Glomerular visceral epithelial cell (primary cell): ENCODE data around the gene MPRIP.
"Not testable (repeated sequence)": the region's sequence is repeated elsewhere in the genome, so short reads cannot be mapped to it uniquely, and the experiment has no call there.

Source experiments
- DNase-seq: peaks from one replicate; pipeline ENCODE4 v3.0.0-alpha.2; 2016; ENCODE audit errors: extremely low spot score

MPRIP gene

DNA sequence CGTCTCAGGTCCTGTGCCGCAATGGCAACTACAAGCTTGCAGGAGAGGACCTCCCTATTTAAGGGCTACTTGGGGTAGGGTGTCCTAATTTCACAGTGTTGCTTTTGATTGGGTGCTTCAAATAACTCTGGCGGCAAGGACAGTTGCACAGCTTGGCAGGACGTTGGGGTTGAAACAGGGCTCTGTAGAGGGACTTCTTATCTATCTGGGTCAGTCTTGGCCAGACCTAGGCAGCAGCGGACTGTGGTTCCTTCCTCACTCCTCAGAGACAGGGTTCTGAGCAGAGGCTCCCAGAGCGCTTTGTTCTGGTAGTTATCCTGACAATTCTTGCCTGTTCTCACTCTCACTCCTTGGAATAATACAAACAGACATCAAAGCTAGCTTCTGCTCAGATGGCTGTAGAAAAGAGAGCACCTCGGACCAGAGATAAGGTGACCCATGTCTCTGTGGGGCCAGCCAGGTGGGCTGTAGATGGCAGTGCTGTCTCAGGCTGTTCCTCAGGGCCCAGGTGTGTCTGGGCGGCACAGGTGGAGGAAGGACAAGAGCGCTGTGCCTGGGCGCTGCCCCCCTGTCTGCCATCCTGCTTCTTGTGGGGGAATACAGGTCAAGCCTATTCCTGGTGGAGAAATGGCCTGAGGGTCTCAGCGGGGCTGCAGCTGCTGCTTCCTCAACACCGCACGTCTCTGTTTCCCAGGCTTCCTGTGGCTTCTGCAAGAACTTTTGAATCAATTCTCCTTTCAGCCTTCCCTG lies 102.8 kb downstream of the MPRIP start:
- DNase-seq, result no peak

DNA sequence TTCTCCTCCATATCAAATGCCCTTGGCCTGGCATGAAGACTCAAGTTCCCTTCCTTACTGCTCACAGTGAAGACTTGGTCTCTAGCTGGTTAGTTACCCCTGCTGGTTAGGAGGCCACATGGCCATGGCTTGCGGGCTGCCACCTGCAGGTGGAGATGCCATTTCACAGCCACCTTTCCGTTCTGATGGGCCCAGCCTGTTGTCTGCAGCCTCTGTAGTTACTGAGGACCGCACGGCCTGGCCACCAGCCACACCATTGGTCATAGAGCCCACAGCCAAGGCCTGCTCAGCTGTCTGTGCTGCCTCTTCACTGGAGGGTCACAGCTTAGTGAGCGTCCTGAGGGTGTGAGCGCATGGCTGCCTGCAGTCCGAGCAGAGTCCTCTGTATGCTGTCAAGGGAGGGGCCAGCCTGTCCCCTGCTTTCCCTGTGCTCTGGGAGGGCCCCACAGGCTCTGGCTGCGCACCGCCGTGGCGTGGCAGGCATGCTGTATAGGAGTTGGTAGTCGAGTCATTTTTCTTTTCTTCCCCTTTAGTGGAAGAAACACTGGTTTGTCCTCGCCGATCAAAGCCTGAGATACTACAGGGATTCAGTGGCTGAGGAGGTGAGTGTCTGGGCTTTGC lies 104.6 kb downstream of the MPRIP start:
- DNase-seq, result peak; percentile 11

DNA sequence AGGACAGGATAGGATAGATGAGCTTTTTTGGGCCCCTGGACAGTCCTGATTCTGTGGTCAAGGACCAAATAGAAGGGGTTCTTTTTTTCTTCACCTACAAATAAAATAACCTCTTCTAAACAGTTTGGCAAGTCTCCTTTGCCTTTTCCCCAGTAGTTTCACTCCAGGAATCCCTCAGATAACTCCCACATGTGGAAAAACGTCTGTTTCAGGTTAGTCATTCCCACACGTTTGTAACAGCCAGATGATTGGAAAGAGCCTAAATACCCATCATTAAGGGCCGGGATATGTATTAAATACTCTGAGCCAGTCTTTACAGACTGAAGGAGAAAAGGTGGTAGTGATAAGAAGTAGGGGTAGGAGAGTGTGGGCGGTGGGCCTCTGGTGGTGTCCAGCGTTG lies 105.6 kb downstream of the MPRIP start:
- no peak for DNase-seq

DNA sequence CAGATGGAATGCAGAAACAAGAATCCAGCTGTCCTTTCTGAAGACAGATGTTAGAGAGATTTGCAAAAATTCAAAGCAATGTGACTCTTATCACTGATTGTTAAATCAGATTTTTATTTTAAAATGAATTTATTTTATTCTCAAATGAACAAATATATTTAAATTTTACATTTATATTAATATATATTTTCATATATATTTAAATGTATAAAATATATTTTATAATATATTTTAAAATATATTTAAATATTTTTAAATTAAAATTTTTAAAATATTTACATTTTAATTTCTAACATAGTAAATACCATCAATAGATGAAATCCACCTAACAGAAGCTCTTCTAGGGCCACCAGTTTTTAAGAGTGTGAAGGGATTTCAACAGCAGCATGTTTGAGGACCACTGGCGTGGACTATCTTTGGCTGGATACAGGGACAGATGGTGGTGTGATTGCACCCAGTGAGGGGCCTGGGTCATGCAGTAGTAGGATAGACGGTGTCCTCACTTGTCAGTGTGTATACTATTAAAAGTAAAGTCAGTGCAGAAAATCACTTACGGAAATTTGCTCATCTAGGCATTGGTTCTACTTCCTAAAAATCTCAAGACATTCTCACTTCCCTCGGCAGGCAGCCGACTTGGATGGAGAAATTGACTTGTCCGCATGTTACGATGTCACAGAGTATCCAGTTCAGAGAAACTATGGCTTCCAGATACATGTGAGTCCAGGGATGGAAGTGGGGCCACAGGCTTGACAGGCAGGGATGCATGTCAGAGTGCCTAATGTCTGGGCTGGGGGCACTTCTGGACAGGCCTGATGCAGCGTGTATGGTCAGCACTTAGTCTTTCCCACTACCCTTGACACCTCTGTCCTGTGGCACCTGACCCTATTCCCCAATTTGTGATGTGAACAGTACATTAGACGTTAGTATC lies 107.5 kb downstream of the MPRIP start:
- DNase-seq, result no peak

DNA sequence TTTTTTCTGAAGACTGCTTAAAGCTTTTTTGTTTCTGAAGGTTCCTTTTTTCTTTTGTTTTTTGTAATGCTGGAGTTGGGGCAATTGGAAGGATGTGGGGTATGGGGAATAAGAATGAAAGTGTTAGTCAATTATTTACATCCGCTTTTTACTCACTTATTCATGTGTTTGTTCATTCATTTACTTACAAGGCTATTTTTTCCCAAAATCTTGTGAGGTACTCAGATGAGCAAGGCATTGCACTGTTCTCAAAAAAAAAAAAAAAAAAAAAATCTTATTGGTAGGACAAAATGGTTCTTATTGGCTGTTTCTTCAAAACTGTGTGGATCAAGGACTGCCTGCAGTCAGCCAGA lies 108.2 kb downstream of the MPRIP start:
- no peak for DNase-seq

DNA sequence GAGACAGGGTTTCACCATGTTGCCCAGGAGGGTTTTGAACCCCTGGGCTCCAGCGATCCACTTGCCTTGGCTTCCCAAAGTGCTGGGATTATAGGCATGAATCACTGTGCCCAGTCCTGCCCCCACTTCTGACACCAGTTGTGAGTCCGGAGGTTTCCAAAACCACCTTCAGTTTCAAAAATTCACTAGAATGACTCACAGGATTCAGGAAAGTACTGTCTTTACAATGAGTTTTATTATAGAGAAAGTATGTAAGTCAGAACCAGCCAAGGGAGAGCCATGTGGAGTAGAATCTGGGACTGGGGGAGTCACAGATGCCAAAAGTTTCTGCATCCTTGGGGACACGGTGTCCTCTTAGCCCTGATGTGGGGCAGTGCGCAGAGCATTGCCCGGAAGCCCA lies 108.8 kb downstream of the MPRIP start:
- peak; percentile 84 for DNase-seq

DNA sequence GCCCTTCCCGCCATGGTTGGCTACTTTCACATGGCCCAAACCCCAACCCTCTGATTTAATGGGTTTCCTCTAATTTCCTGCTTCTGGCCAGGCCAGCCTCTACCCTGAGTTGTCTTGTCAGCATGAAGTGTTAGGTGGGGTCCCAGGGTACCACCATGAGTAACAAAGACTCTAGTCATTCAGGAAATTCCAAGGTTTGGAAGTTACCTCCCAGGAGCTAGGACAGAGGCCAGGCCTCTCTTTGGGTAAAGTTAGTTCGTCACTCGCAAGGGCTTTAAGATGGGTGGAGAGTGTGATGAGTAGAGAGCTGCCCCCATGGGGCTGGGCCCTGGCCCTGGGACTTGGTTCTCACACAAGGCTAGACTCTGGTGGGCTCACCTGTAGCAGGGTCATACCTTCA lies 109.3 kb downstream of the MPRIP start:
- DNase-seq, result peak; percentile 84

DNA sequence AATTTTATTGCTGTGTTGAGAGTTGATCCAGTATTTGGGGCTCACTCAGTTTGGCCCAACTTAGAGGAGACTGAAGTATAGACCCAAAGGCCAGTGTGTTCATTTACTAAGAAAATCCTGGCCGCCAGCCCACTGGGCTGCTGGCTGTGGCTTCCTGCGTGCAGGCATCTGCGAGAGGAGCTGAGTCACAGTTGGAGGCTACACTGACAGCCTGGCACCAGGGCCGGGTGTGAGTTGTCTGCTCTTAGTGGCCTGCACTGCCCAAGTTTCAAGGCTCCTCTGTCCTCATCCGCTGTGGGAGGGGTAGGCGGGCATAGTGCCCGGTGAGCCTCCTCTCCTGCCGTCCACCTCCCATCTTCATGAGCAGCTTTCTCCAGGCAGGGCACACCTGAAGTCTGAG lies 109.7 kb downstream of the MPRIP start:
- peak; percentile 96 for DNase-seq

DNA sequence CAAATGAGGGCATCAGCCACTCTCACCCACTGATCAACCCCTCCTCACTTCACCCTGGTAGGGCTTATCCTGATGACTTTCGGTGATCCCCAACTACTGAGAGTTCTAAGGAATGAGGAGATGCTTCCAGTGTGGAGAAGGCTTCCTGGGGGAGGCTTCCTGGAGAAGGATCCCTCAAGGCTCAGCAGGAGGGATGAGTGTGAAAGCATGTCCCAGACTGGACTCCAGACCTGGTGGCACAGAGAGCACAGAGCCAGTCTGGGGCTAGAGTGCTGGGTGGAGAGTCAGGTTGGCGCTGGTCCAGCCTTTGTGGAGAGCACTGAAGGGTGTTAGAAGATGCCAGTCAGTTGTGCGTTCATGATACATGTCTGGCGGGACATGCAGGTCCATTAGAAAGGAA lies 110.1 kb downstream of the MPRIP start:
- DNase-seq, result peak; percentile 86

DNA sequence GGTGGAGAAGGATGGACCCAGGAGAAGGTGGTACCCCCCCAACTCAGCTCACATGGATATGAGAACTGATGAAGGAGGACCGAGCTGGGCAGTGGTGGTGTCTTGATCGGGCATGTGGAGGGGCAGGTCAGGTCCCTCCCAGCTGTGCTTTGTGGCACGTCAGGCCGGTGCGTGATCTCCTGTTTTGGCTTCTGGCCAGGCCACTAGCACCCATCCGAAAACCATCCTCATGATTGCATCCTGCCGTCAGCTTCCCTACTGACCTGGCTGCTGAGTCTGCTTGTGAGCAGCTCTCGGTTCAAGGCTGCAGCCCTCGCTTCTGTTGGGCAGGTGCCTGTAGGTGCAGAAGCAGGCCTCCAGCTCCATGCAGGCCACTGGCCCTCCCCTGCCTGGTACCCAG lies 110.8 kb downstream of the MPRIP start:
- DNase-seq, result peak; percentile 73

DNA sequence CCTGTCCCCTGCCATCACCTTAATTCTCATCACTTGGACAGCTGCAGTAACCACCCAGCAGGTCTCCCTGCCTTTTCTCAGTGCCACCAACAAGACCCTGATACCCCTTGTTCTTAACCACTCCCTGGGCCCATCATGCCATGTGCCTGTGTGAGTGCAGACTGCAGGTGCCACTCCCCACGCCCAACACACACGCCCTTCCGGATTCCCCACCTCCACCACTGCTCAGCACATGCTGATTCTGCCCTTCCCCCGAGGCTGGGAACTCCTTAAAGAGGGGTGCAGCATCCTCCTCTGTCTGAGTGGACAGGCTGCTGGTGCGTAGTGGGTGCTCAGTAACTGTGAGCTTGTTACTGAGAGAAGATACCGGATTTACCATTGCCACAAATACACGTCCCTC lies 111.5 kb downstream of the MPRIP start:
- no peak for DNase-seq

DNA sequence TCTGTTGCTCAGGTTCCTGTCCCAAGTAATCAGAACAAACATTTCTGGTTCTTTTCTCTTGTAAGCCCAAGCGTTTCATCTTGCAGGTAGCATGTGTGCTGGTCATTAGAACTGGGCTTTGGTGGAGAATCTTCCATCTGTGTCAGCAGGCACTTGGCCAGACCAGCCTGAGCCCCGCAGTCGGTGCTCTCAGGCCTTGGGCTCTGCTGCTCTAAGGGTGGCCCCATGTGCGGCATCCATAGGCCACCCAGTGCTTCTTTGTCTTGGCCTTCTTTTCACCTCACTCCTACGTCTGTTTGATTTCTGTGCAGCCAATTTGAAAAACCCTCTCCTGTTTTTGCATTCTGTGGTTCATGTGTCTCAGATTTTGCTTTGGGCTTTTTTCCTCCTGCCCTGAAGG lies 112.3 kb downstream of the MPRIP start:
- DNase-seq, result no peak

DNA sequence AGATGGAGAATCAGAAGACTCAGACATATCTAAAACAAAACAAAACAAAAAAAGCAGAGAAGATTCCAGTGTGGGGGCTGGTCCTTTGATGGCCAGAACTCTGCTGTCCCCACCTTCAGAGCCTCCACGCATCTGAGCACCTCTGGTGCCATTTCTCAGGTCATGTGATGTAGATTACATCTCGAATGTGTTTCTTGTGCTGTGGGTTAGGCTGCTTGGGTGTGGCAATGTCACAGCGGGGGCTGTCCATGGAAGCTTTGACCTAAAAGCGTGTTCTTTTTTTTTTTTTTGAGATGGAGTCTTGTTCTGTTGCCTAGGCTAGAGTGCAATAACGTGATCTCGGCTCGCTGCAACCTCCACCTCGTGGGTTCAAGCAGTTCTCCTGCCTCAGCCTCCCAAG lies 112.7 kb downstream of the MPRIP start:
- no peak for DNase-seq

DNA sequence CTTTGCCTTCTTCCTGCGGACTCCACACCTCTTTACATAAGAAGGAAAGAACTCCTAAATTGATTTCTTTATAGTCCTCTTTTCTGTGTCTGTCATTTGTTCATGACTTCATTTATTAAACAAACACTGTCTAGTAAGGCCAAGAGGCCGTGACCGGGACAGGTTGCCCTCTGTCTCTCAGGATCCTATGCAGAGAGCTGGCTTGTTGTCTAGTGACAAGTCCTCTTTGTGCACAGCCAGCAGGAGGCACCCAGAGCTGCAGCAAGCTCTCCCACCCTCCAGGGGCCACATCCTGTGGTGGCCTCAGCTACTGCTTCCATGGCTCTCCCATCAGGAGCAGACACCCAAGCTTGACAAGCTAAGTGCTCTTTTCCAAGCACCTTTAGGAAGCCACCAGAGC lies 113.3 kb downstream of the MPRIP start:
- DNase-seq, result peak; percentile 18

DNA sequence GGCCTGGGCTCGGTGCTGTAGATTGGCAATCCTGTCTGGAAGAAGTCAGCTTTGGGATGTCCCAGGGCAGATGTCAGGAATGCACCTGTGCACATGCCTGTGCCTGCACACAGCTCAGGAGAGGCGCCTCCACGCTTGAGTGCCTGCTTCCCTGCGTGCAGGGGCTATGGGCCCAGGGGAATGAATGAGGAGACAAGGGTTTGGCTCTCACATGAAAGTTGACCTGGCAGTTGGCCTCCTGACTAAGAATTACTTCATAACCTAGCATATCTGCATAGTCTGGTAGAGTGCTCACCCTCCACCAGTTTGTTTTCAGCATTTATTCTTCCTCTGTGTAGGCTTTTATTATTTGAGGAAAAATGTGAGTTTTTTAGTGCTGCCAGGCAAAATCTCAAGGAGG lies 113.8 kb downstream of the MPRIP start:
- peak; percentile 87 for DNase-seq

DNA sequence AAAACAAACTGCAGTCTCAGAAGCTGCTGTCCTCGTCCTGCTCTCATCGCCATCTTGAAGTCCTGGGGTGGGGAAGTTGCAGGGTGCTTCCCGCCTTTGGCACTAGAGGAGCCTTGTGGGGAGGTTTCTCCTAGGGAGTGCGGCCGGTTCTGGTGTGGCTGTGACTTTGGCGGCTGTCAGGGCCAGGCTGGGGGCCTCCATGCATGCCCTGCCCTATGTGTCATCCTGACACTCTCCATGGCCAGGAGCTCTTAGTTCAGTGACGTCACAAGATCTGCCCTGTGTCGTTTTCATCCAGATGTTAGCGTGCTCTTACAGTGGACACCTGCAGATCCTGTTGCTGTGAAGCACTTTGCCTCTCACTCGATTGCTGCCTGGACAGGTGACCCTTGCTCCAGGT lies 114.3 kb downstream of the MPRIP start:
- peak; percentile 64 for DNase-seq

DNA sequence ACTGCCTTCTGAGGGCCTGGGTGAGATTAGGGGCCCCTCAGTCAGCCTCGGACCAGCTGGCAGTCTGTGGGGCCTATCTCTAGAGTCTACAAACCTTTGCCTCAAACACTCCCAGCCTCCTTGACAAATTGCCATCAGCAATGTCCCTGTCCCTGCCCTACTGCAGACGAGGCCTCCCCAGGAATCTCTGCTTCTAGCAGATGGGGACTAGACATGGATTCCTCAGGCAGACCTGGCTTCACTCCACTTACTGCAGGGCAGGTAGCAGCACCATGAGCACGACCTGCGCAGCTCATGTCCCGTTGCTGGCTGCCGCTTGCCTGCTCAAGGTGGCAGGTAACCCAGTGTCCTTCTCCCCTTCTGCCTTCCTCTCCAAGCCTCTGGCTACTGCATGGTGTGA lies 114.8 kb downstream of the MPRIP start:
- no peak for DNase-seq

DNA sequence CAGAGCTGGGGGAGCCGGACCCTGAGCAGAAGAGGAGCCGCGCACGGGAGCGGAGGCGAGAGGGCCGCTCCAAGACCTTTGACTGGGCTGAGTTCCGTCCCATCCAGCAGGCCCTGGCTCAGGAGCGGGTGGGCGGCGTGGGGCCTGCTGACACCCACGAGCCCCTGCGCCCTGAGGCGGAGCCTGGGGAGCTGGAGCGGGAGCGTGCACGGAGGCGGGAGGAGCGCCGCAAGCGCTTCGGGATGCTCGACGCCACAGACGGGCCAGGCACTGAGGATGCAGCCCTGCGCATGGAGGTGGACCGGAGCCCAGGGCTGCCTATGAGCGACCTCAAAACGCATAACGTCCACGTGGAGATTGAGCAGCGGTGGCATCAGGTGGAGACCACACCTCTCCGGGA lies 116.2 kb downstream of the MPRIP start:
- not testable (repeated sequence) for DNase-seq

DNA sequence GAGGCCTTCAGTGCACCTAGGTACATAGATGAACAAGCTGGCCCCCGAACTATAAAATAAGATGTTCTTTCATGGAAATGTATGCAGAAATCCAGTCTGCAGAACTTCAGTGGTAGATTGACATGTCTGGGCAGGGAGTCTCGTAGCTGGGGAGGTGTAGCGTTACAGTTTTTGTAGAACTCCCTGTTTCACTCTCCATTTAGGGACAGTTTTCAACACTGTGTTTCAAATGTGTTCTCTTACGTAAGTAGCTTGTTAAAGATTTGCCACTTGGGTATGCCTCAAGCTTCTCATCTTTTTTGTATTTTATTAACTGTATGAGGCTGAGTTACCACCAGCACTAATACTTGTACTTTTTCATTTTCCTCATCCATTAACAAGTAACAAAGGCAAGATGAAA lies 117.3 kb downstream of the MPRIP start:
- no peak for DNase-seq

DNA sequence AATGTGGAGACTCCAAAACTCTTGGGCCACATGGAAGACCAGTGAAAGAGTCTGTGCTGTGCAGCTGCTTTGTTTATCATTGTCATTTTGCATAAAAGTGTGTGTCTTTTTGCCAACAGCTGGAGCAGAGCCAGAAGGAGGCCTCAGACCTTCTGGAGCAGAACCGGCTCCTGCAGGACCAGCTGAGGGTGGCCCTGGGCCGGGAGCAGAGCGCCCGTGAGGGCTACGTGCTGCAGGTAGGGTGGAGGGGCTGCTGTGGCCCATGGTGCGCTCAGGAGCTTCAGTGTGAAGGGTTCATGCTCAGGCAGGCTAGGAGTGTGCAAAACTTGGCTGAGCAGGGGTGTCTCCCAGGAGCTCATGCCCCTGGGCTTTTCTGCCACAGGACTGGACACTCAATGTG lies 118.9 kb downstream of the MPRIP start:
- DNase-seq, result no peak

DNA sequence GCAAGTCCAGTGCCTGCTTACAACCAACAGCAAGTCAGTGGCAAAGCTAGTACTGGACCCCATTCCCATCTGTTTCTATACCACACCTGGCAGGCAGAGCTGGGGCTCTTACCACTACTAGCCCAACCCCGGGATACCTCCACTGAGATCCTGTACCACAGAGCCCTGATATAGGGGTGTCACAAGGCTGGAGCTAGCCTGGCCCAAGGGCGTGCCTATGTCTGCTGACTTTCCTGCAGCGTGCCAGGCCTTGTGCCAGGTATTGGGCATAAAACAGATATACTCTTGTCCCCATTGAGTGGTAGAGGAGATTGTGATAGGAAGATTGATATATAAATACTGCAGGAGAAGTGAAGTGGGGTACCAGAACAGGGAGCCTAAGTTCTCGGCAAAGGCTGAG lies 119.5 kb downstream of the MPRIP start:
- no peak for DNase-seq

DNA sequence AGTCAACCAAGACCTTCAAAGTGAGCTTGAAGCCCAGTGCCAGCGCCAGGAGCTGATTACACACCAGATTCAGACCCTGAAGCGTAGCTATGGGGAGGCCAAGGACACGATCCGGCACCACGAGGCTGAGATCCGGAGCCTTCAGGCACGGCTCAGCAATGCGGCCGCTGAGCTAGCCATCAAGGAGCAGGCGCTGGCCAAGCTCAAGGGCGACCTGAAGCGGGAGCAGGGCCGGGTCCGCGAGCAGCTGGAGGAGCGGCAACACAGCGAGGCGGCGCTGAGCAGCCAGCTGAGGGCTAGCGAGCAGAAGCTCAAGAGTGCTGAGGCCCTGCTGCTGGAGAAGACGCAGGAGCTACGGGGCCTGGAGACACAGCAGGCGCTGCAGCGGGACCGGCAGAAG lies 121.9 kb downstream of the MPRIP start:
- no peak for DNase-seq

DNA sequence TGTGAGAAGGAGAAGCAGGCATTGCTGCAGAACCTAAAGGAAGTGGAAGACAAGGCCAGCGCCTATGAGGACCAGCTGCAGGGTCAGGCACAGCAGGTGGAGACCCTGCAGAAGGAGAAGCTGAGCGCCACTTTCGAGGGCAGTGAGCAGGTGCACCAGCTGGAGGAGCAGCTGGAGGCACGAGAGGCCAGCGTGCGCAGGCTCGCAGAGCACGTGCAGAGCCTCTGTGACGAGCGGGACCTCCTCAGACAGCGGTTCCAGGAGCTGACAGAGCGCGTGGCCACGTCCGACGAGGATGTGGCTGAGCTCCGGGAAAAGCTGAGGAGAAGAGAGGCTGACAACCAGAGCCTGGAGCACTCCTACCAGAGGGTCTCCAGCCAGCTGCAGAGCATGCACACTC lies 122.4 kb downstream of the MPRIP start:
- DNase-seq, result no peak
